Measurements from ENCODE around the gene PLXNA4. TPM values are rescaled to one million over a fixed set of nuclear protein-coding genes. Genes with fewer than 3 reads are reported as not detected.

The PLXNA4 gene
- total and polyA plus RNA-seq, 9 of the 15 experiments (the other 6 are each of a cell fraction or from before 2014, with no cell fraction given), result under 0.01 to 0.09 TPM; not detected in 7

DNA sequence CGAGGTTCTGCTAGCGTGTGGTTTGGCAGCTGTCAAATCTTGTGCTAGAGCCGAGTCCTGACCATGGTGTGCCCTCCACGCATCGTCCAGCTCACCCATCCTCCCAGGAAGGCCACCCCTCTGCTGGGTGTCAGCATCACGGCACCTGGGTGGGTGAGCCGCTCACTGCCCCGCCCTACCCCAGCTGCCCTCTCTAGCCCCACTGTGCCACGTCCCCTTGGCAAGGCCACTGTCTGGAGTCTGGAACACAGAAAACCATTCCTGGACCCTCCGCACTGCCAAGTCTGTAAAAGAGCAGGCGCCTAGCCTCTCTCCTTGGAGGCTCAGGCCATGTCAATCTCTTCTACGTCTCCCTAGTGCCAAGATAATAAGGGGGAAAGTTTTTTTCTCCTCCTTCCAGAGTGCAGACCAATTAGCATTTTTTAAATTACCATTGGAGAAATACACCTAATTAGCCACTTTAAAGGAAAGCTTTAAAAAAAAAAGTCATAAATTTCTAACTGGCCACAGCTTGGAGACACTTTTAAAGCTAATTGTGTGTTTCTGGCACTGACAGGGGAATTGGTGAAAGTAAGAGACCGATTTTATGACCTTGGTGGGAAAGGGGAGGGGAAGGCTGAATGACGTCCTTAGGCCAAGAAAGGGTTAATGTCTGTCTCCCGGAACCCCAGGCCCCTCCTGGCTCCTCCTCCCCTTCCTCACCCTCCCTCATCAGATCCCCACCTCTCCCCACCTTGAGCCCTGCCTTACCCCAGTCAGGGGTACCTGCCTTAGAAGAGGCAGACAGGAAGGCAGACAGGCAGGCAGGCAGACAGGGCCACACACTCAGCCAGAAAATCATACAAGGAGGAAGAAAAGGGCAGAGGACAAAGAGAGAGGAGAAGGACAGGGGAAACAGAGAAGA, 151.2 kb downstream of the PLXNA4 start:
- TF ChIP-seq, protein P1, sequence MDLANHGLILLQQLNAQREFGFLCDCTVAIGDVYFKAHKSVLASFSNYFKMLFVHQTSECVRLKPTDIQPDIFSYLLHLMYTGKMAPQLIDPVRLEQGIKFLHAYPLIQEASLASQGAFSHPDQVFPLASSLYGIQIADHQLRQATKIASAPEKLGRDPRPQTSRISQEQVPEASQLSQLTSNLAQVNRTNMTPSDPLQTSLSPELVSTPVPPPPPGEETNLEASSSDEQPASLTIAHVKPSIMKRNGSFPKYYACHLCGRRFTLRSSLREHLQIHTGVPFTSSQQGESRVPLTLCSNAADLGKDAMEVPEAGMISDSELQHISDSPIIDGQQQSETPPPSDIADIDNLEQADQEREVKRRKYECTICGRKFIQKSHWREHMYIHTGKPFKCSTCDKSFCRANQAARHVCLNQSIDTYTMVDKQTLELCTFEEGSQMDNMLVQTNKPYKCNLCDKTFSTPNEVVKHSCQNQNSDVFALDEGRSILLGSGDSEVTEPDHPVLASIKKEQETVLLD (IDR thresholded peaks at IDR 0.05), result no peak
- TF ChIP-seq PCBP1 (IDR thresholded peaks at IDR 0.05; ENCODE audit: low read depth, low read length, poor library complexity, severe bottlenecking) (no peak), GATAD2A (IDR thresholded peaks at IDR 0.05) (no peak), SRSF1 (IDR thresholded peaks at IDR 0.05; ENCODE audit: low read depth, low read length) (no peak), ZBTB5 (IDR thresholded peaks at IDR 0.05) (no peak), FOXM1 (IDR thresholded peaks at IDR 0.05; ENCODE audit: low read depth) (no peak), FOXM1 (CRISPR knock-in tag; IDR thresholded peaks at IDR 0.05; ENCODE audit: low read depth) (no peak), FIP1L1 (IDR thresholded peaks at IDR 0.05; ENCODE audit: low read depth, low read length, poor library complexity, severe bottlenecking) (no peak), ZEB2 (IDR thresholded peaks at IDR 0.05) (no peak), ZNF224 (CRISPR knock-in tag; IDR thresholded peaks at IDR 0.05) (no peak)
- no peaks in the 10 kb centered on the region for H3K79me2 ChIP-seq (ENCODE audit: control insufficient read depth, insufficient read depth, low read length)
- ChIA-PET POLR2A (interaction anchor here (0.8 kb wide), 1 partner anchor 706 kb away, joined by 3 read pairs; no protein-coding TSS in a partner anchor), CTCF (ENCODE audit: low intra/inter-chr PET ratio) (no interaction called here)
- 2% methylated on average over 15 of the region's 15 CpGs for WGBS (ENCODE audit: insufficient coverage, low coverage, missing lambda C conversion rate)
- H3K27ac ChIP-seq (ENCODE audit: extremely low read depth, low read depth, low read length), result no peak overlapping the region
- in situ Hi-C loops (cut with MboI), result no loop called here
- intact Hi-C loops (cut with micrococcal nuclease), result no loop called here
- H3K27me3 ChIP-seq (ENCODE audit: control insufficient read depth in 2 of 2, insufficient read depth in 2 of 2, low read length in 2 of 2), result peaks cover 3 to 33% of the 10 kb centered on the region in 2 experiments; a peak in 4 of 5 replicates
- no peaks in the 10 kb centered on the region for H3K36me3 ChIP-seq (ENCODE audit: control insufficient read depth, insufficient read depth, low read length)
- no peak overlapping the region for H3K4me3 ChIP-seq
- no peak for ATAC-seq
- no peak overlapping the region for H3K4me2 ChIP-seq (ENCODE audit: insufficient read depth, low read length)
- H3K9me1 ChIP-seq (ENCODE audit: control insufficient read depth, insufficient read depth, low read length), result no peaks in the 10 kb centered on the region
- H4K20me1 ChIP-seq (replicated peaks; ENCODE audit: control insufficient read depth, insufficient read depth, low read length), result no peaks in the 10 kb centered on the region
- no TSS peak for BruUV-seq (replicated peaks)
- FAIRE-seq, result no peak
- no peak overlapping the region for H2AFZ ChIP-seq (ENCODE audit: low read depth, low read length)
- no peak for DNase-seq (ENCODE audit: extremely low read depth in 1 of 4, low spot score in 3 of 4)
- no peaks in the 10 kb centered on the region for H3K9me3 ChIP-seq (replicated peaks; ENCODE audit: control insufficient read depth, insufficient read depth, low read depth, low read length)
- H3K9ac ChIP-seq (ENCODE audit: insufficient read depth in 1 of 2, low read depth in 2 of 2, low read length in 2 of 2), result no peak overlapping the region
- H3K4me1 ChIP-seq (replicated peaks in 1 of 2; ENCODE audit: control insufficient read depth in 2 of 2, insufficient read depth in 2 of 2, low read length in 2 of 2), result peaks cover 0 to under 1% of the 10 kb centered on the region in 2 experiments; a peak in 3 of 5 replicates
